Neutrophil (primary cell): ENCODE data around the gene SASH1.

ENCODE experiments used
- H3K27ac ChIP-seq: fragments of 200-600 bp; sonication (generic); 2 replicates; pipeline ENCODE4 v1.5.1; 2016; ENCODE audit warnings: mild to moderate bottlenecking, moderate library complexity
- H3K27me3 ChIP-seq: fragments of 200-600 bp; sonication (generic); 2 replicates; pipeline ENCODE4 v1.6.0; 2016; ENCODE audit warnings: mild to moderate bottlenecking
- H3K36me3 ChIP-seq: fragments of 200-600 bp; sonication (generic); 2 replicates; pipeline ENCODE4 v1.5.1; 2017
- H3K4me1 ChIP-seq, 2 experiments: fragments of 200-600 bp in 1 of 2; sonication (generic) in 1 of 2; 1 replicate in 1 of 2; 2 replicates in 1 of 2; pipeline versions ENCODE4 v1.5.1 to v1.6.1; 2013 to 2016; ENCODE audit warnings: low read depth in 1 of 2, low read length in 1 of 2, mild to moderate bottlenecking in 1 of 2, moderate library complexity in 1 of 2; ENCODE audit not compliant: control insufficient read depth in 1 of 2, insufficient read depth in 1 of 2
- H3K4me3 ChIP-seq, 2 experiments: fragments of 200-600 bp in 1 of 2; sonication (generic) in 1 of 2; 1 replicate in 1 of 2; 2 replicates in 1 of 2; pipeline ENCODE4 v1.5.1; 2013 to 2016; ENCODE audit warnings: low read depth in 1 of 2, low read length in 1 of 2, mild to moderate bottlenecking in 1 of 2, moderate library complexity in 1 of 2
- H3K9me3 ChIP-seq: fragments of 200-600 bp; sonication (generic); 2 replicates; pipeline ENCODE4 v1.5.1; 2016
- TF ChIP-seq, protein P1 (sequence below): fragments of 200-600 bp; sonication (generic); IDR thresholded peaks from 2 replicates; pipeline ENCODE4 v1.5.1; 2016; ENCODE audit warnings: antibody characterized with exemption

Gene SASH1

DNA sequence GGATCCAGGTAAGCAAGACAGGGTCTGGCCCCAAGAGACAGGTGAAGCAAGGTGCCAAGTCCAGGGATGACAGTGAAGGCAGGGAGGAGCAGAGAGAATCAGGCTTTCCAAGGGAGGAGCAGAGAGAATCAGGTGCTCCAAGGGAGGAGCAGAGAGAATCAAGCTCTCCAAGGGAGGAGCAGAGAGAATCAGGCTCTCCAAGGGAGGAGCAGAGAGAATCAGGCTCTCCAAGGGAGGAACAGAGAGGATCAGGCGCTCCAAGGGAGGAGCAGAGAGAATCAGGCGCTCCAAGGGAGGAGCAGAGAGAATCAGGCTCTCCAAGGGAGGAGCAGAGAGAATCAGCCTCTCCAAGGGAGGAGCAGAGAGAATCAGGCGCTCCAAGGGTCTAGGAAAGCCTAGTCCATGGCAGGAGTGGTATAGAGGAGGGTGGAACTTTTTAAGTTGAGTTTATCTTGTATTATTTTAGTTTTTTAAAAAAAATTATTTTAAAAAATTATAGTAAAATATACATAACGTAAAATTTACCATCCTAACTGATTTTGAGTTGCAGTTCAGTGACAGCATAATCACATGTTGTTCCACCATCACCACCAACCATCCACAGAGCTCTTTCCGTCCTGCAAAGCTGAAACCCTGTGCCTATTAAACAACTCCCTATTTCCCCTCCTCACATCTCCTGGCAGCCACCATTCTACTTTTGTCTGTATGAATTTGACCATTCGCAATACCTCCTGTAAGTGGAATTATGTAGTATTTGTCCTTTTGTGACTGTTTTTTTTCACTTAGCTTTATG, 64.1 kb downstream of the SASH1 start:
- H3K27ac ChIP-seq, result no peak overlapping the region
- no peaks in the 10 kb centered on the region for H3K9me3 ChIP-seq
- H3K4me3 ChIP-seq, result no peak overlapping the region
- no peaks in the 10 kb centered on the region for H3K4me1 ChIP-seq
- no peaks in the 10 kb centered on the region for H3K36me3 ChIP-seq
- TF ChIP-seq, protein P1, sequence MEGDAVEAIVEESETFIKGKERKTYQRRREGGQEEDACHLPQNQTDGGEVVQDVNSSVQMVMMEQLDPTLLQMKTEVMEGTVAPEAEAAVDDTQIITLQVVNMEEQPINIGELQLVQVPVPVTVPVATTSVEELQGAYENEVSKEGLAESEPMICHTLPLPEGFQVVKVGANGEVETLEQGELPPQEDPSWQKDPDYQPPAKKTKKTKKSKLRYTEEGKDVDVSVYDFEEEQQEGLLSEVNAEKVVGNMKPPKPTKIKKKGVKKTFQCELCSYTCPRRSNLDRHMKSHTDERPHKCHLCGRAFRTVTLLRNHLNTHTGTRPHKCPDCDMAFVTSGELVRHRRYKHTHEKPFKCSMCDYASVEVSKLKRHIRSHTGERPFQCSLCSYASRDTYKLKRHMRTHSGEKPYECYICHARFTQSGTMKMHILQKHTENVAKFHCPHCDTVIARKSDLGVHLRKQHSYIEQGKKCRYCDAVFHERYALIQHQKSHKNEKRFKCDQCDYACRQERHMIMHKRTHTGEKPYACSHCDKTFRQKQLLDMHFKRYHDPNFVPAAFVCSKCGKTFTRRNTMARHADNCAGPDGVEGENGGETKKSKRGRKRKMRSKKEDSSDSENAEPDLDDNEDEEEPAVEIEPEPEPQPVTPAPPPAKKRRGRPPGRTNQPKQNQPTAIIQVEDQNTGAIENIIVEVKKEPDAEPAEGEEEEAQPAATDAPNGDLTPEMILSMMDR, result no peak
- peaks cover 9% of the 10 kb centered on the region for H3K27me3 ChIP-seq

DNA sequence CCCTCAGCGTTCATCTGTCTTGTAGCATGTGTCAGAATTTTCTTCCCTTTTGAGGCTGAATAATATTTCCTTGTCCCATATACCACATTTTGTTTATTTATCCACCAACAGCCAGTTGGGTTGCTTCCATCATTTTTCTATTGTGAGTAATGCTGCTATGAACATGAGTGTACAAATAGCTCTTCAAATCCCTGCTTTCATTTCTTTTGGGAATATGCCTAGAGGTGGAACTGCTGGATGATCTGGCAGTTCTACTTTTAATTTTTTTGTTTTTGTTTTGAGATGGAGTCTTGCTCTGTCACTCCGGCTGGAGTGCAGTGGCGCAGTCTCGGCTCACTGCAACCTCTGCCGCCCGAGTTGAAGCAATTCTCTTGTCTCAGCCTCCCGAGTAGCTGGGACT, 64.7 kb downstream of the SASH1 start:
- Histone ChIP-seq H3K27ac (no peak overlapping the region), H3K27me3 (peaks cover 9% of the 10 kb centered on the region), H3K4me1 (no peaks in the 10 kb centered on the region), H3K4me3 (no peak overlapping the region), H3K9me3 (no peaks in the 10 kb centered on the region), H3K36me3 (no peaks in the 10 kb centered on the region)
- TF ChIP-seq, protein P1, result no peak

DNA sequence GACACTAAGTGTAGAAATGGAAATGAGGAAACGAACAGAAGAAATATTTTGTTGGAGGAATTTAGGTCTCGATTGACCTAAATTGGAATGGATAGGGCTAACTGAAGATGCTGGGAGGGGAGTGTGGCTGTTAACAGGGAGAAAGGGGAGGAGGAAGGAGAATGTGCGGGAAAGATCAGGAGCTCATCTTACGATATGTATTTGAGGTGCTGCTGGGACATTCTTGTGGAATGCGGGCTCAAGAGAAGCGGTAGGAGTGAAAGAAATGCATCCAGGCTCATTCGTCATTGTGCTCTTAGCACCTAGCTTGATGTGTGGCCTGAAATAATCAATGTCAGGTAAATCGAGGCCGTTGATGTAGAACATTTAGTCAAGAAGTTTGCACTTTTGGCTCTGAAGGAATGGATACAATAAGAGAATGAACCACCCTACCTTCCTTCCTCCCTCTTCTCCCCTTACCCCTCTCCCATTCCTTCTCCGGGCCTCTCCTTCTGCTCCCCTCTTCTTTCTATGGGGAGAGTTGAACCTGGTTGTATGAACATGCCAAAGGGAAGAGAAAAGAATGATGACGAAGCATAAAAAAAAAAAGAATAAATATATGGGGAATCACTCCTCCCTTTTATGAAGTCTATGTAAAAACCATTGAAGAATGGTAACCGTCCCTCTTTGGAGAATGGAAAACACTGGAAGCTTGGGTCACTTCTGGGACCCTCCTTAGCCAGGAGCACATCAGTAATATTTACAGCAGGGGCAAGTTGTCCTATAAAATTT, 70.9 kb downstream of the SASH1 start:
- Histone ChIP-seq H3K27ac (no peak overlapping the region), H3K4me1 (no peaks in the 10 kb centered on the region), H3K27me3 (no peaks in the 10 kb centered on the region), H3K36me3 (no peaks in the 10 kb centered on the region), H3K4me3 (no peak overlapping the region), H3K9me3 (no peaks in the 10 kb centered on the region)
- TF ChIP-seq, protein P1, result no peak

DNA sequence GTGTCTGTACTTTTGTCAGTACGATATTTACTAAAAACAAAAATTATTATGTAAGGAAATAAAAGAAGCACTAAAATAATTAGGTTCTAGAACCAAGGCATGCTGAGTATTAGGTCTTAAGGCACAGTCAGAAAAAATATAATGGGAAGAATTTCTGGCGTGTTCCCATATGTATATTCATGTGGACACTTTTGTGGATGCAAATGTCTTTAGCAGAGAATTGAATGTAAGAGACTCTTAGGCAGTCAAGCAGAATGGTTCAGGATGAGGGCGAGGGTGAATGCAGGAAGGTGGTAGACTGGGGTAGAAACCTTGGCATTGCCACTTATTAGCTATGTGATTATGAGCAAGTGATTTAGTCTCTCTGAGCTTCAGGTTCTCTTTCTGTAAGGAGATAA, 71.5 kb downstream of the SASH1 start:
- TF ChIP-seq, protein P1, result no peak
- H3K4me1 ChIP-seq, result no peaks in the 10 kb centered on the region

DNA sequence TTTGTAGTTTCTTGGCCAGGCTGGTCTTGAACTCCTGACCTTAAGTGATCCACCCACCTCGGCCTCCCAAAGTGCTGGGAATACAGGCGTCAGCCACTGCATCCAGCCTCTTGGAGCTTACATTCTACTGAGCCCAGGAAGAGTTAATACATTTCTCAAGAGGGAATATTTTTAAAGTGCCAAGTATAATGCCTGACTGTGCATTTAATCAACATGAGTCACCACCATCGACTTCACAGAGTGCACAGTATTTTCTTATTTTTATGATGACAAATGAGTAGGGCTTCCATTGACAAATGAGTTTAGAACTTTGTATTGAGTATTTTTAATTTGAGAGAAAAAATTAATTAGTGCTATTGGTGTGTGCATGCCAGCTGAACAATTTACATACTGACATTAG, 72.2 kb downstream of the SASH1 start:
- H3K4me1 ChIP-seq, result no peaks in the 10 kb centered on the region
- H3K36me3 ChIP-seq, result no peaks in the 10 kb centered on the region
- TF ChIP-seq, protein P1, result no peak
- no peak overlapping the region for H3K27ac ChIP-seq
- no peak overlapping the region for H3K4me3 ChIP-seq
- no peaks in the 10 kb centered on the region for H3K9me3 ChIP-seq
- H3K27me3 ChIP-seq, result no peaks in the 10 kb centered on the region

More for the DNA sequence above, 71.5 kb downstream of the SASH1 start:
- H3K27ac ChIP-seq, result no peak overlapping the region
- H3K9me3 ChIP-seq, result no peaks in the 10 kb centered on the region
- H3K4me3 ChIP-seq, result no peak overlapping the region
- H3K27me3 ChIP-seq, result no peaks in the 10 kb centered on the region
- no peaks in the 10 kb centered on the region for H3K36me3 ChIP-seq
